HepG2 (cell line): ENCODE measurements around the gene SLC22A31. TPM values are rescaled to one million over a fixed set of nuclear protein-coding genes. Genes with fewer than 3 reads are reported as not detected.

Experiments used
- ARID3A ChIP-seq: IDR thresholded peaks from 2 replicates; pipeline ENCODE4 v1.6.1; 2012; ENCODE audit warnings: low read depth, low read length, improper control_type of control experiment
- ARNTL ChIP-seq: sonication (generic); formaldehyde crosslinking; IDR thresholded peaks from 2 replicates; pipeline ENCODE4 v1.4.0; 2020; ENCODE audit warnings: mild to moderate bottlenecking, missing genetic modification reagents
- ATM ChIP-seq: fragments of 450-650 bp; IDR thresholded peaks from 2 replicates; pipeline ENCODE4 v1.7.1; 2017; ENCODE audit warnings: mild to moderate bottlenecking, borderline replicate concordance
- FLYWCH1 ChIP-seq: sonication (generic); formaldehyde crosslinking; IDR thresholded peaks from 2 replicates; pipeline ENCODE4 v1.8.1; 2023; ENCODE audit warnings: mild to moderate bottlenecking, missing genetic modification reagents
- IRF2 ChIP-seq: IDR thresholded peaks from 2 replicates; pipeline ENCODE4 v1.6.1; 2018; ENCODE audit warnings: missing genetic modification reagents, missing compliant biosample characterization
- MIER3 ChIP-seq: IDR thresholded peaks from 2 replicates; pipeline ENCODE4 v1.6.1; 2016; ENCODE audit warnings: missing compliant biosample characterization, borderline replicate concordance
- PATZ1 ChIP-seq: sonication (generic); formaldehyde crosslinking; IDR thresholded peaks from 2 replicates; pipeline ENCODE4 v1.4.0; 2020; ENCODE audit warnings: missing genetic modification reagents
- PHF20 ChIP-seq: sonication (generic); formaldehyde crosslinking; IDR thresholded peaks from 2 replicates; pipeline ENCODE4 v1.5.0; 2020; ENCODE audit warnings: mild to moderate bottlenecking, missing genetic modification reagents
- SIN3A ChIP-seq: IDR thresholded peaks from 2 replicates; pipeline ENCODE4 v1.6.1; 2011; ENCODE audit warnings: low read depth, mild to moderate bottlenecking, control low read depth, low read length, borderline replicate concordance
- SMARCC2 ChIP-seq: fragments of 450-650 bp; IDR thresholded peaks from 2 replicates; pipeline ENCODE4 v1.6.1; 2017; ENCODE audit warnings: antibody characterized with exemption, mild to moderate bottlenecking
- ZNF615 ChIP-seq: sonication (generic); formaldehyde crosslinking; IDR thresholded peaks from 2 replicates; pipeline ENCODE4 v1.5.0; 2020; ENCODE audit warnings: mild to moderate bottlenecking, missing genetic modification reagents, borderline replicate concordance
- ZNF878 ChIP-seq: sonication (generic); formaldehyde crosslinking; IDR thresholded peaks from 2 replicates; pipeline ENCODE4 v1.8.1; 2023; ENCODE audit warnings: mild to moderate bottlenecking, missing genetic modification reagents, moderate library complexity
- ZNF879 ChIP-seq: sonication (generic); formaldehyde crosslinking; IDR thresholded peaks from 2 replicates; pipeline ENCODE4 v1.8.1; 2023; ENCODE audit warnings: missing genetic modification reagents
- polyA plus RNA-seq, 8 experiments: library from polyadenylated mRNA; depleted of rRNA in 3 of 8; stranded (reverse) in 7 of 8; unstranded in 1 of 8; fragments of >200 nt; fragmentation: Illumina TruSeq in 4 of 8; extraction: Trizol in 4 of 8; gene quantifications; 2 replicates each; pipeline versions ENCODE4 v1.2.1 to v1.2.3, GENCODE V29; 2011 to 2016; ENCODE audit warnings: low read depth in 4 of 8, missing spikeins in 1 of 8, mixed read lengths in 1 of 8; ENCODE audit not compliant: insufficient read depth in 1 of 8
- total RNA-seq, 5 experiments: library from RNA; depleted of rRNA; stranded (reverse); fragments of >200 nt; fragmentation: Illumina TruSeq; extraction: Trizol; gene quantifications; 2 replicates each; pipeline ENCODE4 v1.2.3, GENCODE V29; 2016; ENCODE audit warnings: low read depth in 1 of 5
- TF ChIP-seq, protein P1 (sequence below): sonication (generic); formaldehyde crosslinking; IDR thresholded peaks from 2 replicates; pipeline ENCODE4 v1.5.0; 2020; ENCODE audit warnings: mild to moderate bottlenecking, missing genetic modification reagents, moderate library complexity

The SLC22A31 gene
- total and polyA plus RNA-seq, 2 of the 13 experiments (the other 11 are each of a cell fraction or from before 2014, with no cell fraction given), result 67.3 to 83.3 TPM

GRCh38 chr16:89216315-89217137 lies 16.2 kb upstream of the SLC22A31 start (continued):
- TF ChIP-seq, protein P1, sequence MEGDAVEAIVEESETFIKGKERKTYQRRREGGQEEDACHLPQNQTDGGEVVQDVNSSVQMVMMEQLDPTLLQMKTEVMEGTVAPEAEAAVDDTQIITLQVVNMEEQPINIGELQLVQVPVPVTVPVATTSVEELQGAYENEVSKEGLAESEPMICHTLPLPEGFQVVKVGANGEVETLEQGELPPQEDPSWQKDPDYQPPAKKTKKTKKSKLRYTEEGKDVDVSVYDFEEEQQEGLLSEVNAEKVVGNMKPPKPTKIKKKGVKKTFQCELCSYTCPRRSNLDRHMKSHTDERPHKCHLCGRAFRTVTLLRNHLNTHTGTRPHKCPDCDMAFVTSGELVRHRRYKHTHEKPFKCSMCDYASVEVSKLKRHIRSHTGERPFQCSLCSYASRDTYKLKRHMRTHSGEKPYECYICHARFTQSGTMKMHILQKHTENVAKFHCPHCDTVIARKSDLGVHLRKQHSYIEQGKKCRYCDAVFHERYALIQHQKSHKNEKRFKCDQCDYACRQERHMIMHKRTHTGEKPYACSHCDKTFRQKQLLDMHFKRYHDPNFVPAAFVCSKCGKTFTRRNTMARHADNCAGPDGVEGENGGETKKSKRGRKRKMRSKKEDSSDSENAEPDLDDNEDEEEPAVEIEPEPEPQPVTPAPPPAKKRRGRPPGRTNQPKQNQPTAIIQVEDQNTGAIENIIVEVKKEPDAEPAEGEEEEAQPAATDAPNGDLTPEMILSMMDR (CRISPR knock-in tag), result peak; percentile 97
- no peak for TF ChIP-seq ARID3A
- no peak for TF ChIP-seq ATM
- TF ChIP-seq SMARCC2, result no peak
- no peak for TF ChIP-seq PHF20 (CRISPR knock-in tag)
- peak; percentile 73; the same call in 1 of the 2 replicates for TF ChIP-seq SIN3A
- peak; percentile 51 for TF ChIP-seq PATZ1
- peak; percentile 68; the same call in 1 of the 2 replicates for TF ChIP-seq MIER3 (CRISPR knock-in tag)
- TF ChIP-seq FLYWCH1 (CRISPR knock-in tag), result no peak
- 0 out of 2 replicates have a peak, but pooled peaks have one; percentile 14 for TF ChIP-seq ZNF615 (CRISPR knock-in tag)
- no peak for TF ChIP-seq ZNF878 (CRISPR knock-in tag)
- TF ChIP-seq ARNTL (CRISPR knock-in tag), result peak; percentile 50; the same call in 1 of the 2 replicates
- no peak for TF ChIP-seq ZNF879
- TF ChIP-seq IRF2 (CRISPR knock-in tag), result no peak; the same call in 1 of the 2 replicates
